K562 (cell line): ENCODE data around the gene SLC35D2. TPM values are rescaled to one million over a fixed set of nuclear protein-coding genes. Genes with fewer than 3 reads are reported as not detected.

Experiments
- ATAC-seq: fragments of 200-7000 bp; cut with Tn5 transposase; 3 replicates; pipeline ENCODE4 v1.9.1; 2020; ENCODE audit warnings: moderate library complexity
- BruUV-seq: library from RNA; stranded (reverse); fragments of 400-500 nt; replicated peaks from 2 replicates; lab custom pipeline; 2021; lab: Mats Ljungman, UMichigan
- CTCF ChIA-PET: fragments of 300-600 bp; formaldehyde crosslinking; extraction: SDS; loops from one replicate; lab custom pipeline; 2021; ENCODE audit warnings: low intra/inter-chr PET ratio; lab: Yijun Ruan, JAX
- POLR2A ChIA-PET: fragments of 300-600, 350-650 bp; sonication (Branson Sonifier 250); formaldehyde crosslinking; extraction: SDS; loops from one replicate; lab custom pipeline; 2021; ENCODE audit warnings: antibody characterized with exemption, inconsistent platforms; lab: Yijun Ruan, JAX
- DNase-seq, 4 experiments: peaks; one replicate each; pipeline versions ENCODE4 v3.0.0 to v3.0.0-alpha.2; 2011 to 2018; ENCODE audit warnings: low spot score in 3 of 4, mixed read lengths in 3 of 4; ENCODE audit errors: extremely low read depth in 1 of 4
- FAIRE-seq: peaks from 2 replicates; lab custom pipeline; 2011; peaks lifted over from hg19 to GRCh38; lab: Jason Lieb, UNC
- H2AFZ ChIP-seq: 2 replicates; pipeline ENCODE4 v1.6.0; 2011; ENCODE audit warnings: low read depth, low read length, control low read depth, inconsistent platforms
- H3K27ac ChIP-seq: fragments of 200-600 bp; 3 replicates; pipeline ENCODE4 v1.8.0; 2011; ENCODE audit warnings: low read depth, mild to moderate bottlenecking, control low read depth, inconsistent platforms, low read length, moderate library complexity, mixed read lengths; ENCODE audit errors: extremely low read depth
- H3K27me3 ChIP-seq, 2 experiments: fragments of 300-600 bp in 1 of 2; 2 replicates in 1 of 2; 3 replicates in 1 of 2; pipeline versions ENCODE4 v1.6.0 to v1.8.0; 2011; ENCODE audit warnings: inconsistent platforms in 2 of 2, low read length in 2 of 2, mild to moderate bottlenecking in 1 of 2, mixed read lengths in 1 of 2, moderate library complexity in 1 of 2; ENCODE audit not compliant: control insufficient read depth in 2 of 2, insufficient read depth in 2 of 2
- H3K36me3 ChIP-seq: fragments of 300-600 bp; 3 replicates; pipeline ENCODE4 v1.8.0; 2011; ENCODE audit warnings: mild to moderate bottlenecking, low read length, inconsistent platforms; ENCODE audit not compliant: control insufficient read depth, insufficient read depth
- H3K4me1 ChIP-seq, 2 experiments: fragments of 200-600 bp in 1 of 2; replicated peaks in 1 of 2; 2 replicates in 1 of 2; 3 replicates in 1 of 2; pipeline versions ENCODE4 v1.5.1 to v1.8.0; 2011; ENCODE audit warnings: inconsistent platforms in 2 of 2, low read length in 2 of 2, mild to moderate bottlenecking in 1 of 2, mixed read lengths in 1 of 2, moderate library complexity in 1 of 2; ENCODE audit not compliant: control insufficient read depth in 2 of 2, insufficient read depth in 2 of 2
- H3K4me2 ChIP-seq: 2 replicates; pipeline ENCODE4 v1.6.1; 2011; ENCODE audit warnings: low read length, control low read depth, inconsistent platforms, mixed read lengths; ENCODE audit not compliant: insufficient read depth
- H3K4me3 ChIP-seq: fragments of 200-600 bp; sonication (generic), shearing (Covaris generic); 2 replicates; pipeline ENCODE4 v1.5.1; 2016; ENCODE audit warnings: control low read depth, inconsistent platforms
- H3K79me2 ChIP-seq: fragments of 200-600 bp; 3 replicates; pipeline ENCODE4 v1.8.0; 2011; ENCODE audit warnings: low read length, inconsistent platforms; ENCODE audit not compliant: control insufficient read depth, insufficient read depth
- H3K9ac ChIP-seq, 2 experiments: 2 replicates each; pipeline versions ENCODE4 v1.6.0 to v1.6.1; 2011; ENCODE audit warnings: low read depth in 2 of 2, low read length in 2 of 2, control low read depth in 1 of 2, inconsistent platforms in 1 of 2, mild to moderate bottlenecking in 1 of 2, mixed read lengths in 1 of 2; ENCODE audit not compliant: insufficient read depth in 1 of 2
- H3K9me1 ChIP-seq: one replicate; pipeline ENCODE4 v1.6.0; 2011; ENCODE audit warnings: inconsistent platforms, mild to moderate bottlenecking, low read length, moderate library complexity; ENCODE audit not compliant: control insufficient read depth, insufficient read depth
- H3K9me3 ChIP-seq: replicated peaks from 2 replicates; pipeline ENCODE4 v1.5.1; 2011; ENCODE audit warnings: low read depth, low read length, inconsistent platforms; ENCODE audit not compliant: control insufficient read depth, insufficient read depth
- H4K20me1 ChIP-seq: replicated peaks from 2 replicates; pipeline ENCODE4 v1.6.1; 2011; ENCODE audit warnings: low read length, inconsistent platforms, mixed read lengths; ENCODE audit not compliant: control insufficient read depth, insufficient read depth
- EP300 ChIP-seq: IDR thresholded peaks from 2 replicates; pipeline ENCODE4 v1.6.1; 2012; ENCODE audit warnings: low read length, improper control_type of control experiment
- ESRRB ChIP-seq: fragments of 250-450 bp; sonication (Bioruptor Pico); IDR thresholded peaks from 2 replicates; pipeline ENCODE4 v1.5.0; 2020; ENCODE audit warnings: mild to moderate bottlenecking, moderate library complexity, borderline replicate concordance
- EZH2 ChIP-seq: IDR thresholded peaks from 2 replicates; pipeline ENCODE4 v1.6.1; 2012; ENCODE audit warnings: low read depth, mild to moderate bottlenecking, inconsistent platforms, low read length, borderline replicate concordance
- HNRNPH1 ChIP-seq: fragments of 200-400 bp; formaldehyde crosslinking; optimal IDR thresholded peaks from 2 replicates; pipeline ENCODE3; 2017; ENCODE audit warnings: low read depth, mild to moderate bottlenecking, low read length, moderate library complexity
- HSF4 ChIP-seq: fragments of 250-450 bp; sonication (Bioruptor Pico); IDR thresholded peaks from 2 replicates; pipeline ENCODE4 v2.1.2; 2022; ENCODE audit warnings: mild to moderate bottlenecking, moderate library complexity, borderline replicate concordance
- LEF1 ChIP-seq: fragments of 450-650 bp; IDR thresholded peaks from 2 replicates; pipeline ENCODE4 v1.6.1; 2016; ENCODE audit warnings: mild to moderate bottlenecking
- WHSC1 ChIP-seq: IDR thresholded peaks from one replicate; pipeline ENCODE4 v1.6.1; 2012; ENCODE audit warnings: low read length, control low read depth, inconsistent platforms
- ZBED1 ChIP-seq: IDR thresholded peaks from 2 replicates; pipeline ENCODE4 v1.6.1; 2014
- ZC3H4 ChIP-seq: sonication (generic); formaldehyde crosslinking; IDR thresholded peaks from 2 replicates; pipeline ENCODE4 v1.9.0; 2021; ENCODE audit warnings: missing genetic modification reagents, borderline replicate concordance
- ZNF12 ChIP-seq: sonication (generic); formaldehyde crosslinking; IDR thresholded peaks from 2 replicates; pipeline ENCODE4 v1.4.0; 2020; ENCODE audit warnings: mild to moderate bottlenecking, missing genetic modification reagents
- ZNF23 ChIP-seq: fragments of 250-450 bp; sonication (Bioruptor Pico); IDR thresholded peaks from 2 replicates; pipeline ENCODE4 v1.4.0; 2020; ENCODE audit warnings: mild to moderate bottlenecking
- ZNF77 ChIP-seq: fragments of 250-450 bp; sonication (Bioruptor Pico); IDR thresholded peaks from 2 replicates; pipeline ENCODE4 v1.5.0; 2020
- WGBS: fragments of 100-300 bp; shearing (Covaris generic); methylation state at CpG from one replicate; pipeline ENCODE4 v1.1.6; 2016; ENCODE audit warnings: low coverage, mixed read lengths; ENCODE audit not compliant: insufficient coverage; ENCODE audit errors: missing lambda C conversion rate; 5-methylcytosine and 5-hydroxymethylcytosine counted together
- in situ Hi-C: fragments of 300-500 bp; cut with MboI; formaldehyde crosslinking; loops from 4 replicates; pipeline ENCODE4 v1.15.0; 2018; ENCODE audit warnings: inconsistent platforms, mixed read lengths
- intact Hi-C: fragments of 100-400 bp; cut with micrococcal nuclease; formaldehyde crosslinking; loops from 2 replicates; pipeline ENCODE4 v1.14.2; 2022
- polyA plus RNA-seq, 8 experiments: library from polyadenylated mRNA; depleted of rRNA in 4 of 8; stranded (reverse) in 5 of 8; unstranded in 3 of 8; fragments of >200 nt; fragmentation: Nextera tagmentation in 2 of 8; fragmentation: Illumina TruSeq in 1 of 8; extraction: Ambion mirVana in 2 of 8; extraction: Trizol in 1 of 8; gene quantifications; 2 replicates each; pipeline versions ENCODE4 v1.2.1 to v1.2.3, GENCODE V29; 2011 to 2014; ENCODE audit warnings: inconsistent platforms in 1 of 8, missing spikeins in 1 of 8
- total RNA-seq, 7 experiments: library from RNA; depleted of rRNA in 6 of 7; stranded (reverse); fragments of >200 nt in 6 of 7; fragmentation: Illumina TruSeq in 2 of 7; extraction: Trizol in 2 of 7; gene quantifications; 2 replicates each; pipeline versions ENCODE4 v1.2.1 to v1.2.3, GENCODE V29; 2011 to 2021; ENCODE audit warnings: low replicate concordance in 1 of 7
- TF ChIP-seq, protein P1 (sequence below): IDR thresholded peaks from 3 replicates; pipeline ENCODE4 v1.6.1; 2011; ENCODE audit warnings: borderline replicate concordance, mild to moderate bottlenecking, moderate library complexity; ENCODE audit not compliant: insufficient read length; ENCODE audit errors: extremely low read depth
- TF ChIP-seq, protein P2 (sequence below): fragments of 200-800 bp; sonication (Bioruptor generic); IDR thresholded peaks from 2 replicates; pipeline ENCODE4 v1.6.1; 2017; ENCODE audit warnings: missing genetic modification characterization, missing compliant biosample characterization
- TF ChIP-seq, protein P3 (sequence below): IDR thresholded peaks from 2 replicates; pipeline ENCODE4 v1.6.1; 2014; ENCODE audit warnings: antibody characterized with exemption
- TF ChIP-seq, protein P4 (sequence below): fragments of 450-650 bp; IDR thresholded peaks from 2 replicates; pipeline ENCODE4 v1.6.1; 2016; ENCODE audit warnings: antibody characterized with exemption

Gene SLC35D2
- total and polyA plus RNA-seq, 9 of the 15 experiments (the other 6 are each of a cell fraction or from before 2014, with no cell fraction given): 2.9 to 14.9 (median 11.7) TPM

DNA sequence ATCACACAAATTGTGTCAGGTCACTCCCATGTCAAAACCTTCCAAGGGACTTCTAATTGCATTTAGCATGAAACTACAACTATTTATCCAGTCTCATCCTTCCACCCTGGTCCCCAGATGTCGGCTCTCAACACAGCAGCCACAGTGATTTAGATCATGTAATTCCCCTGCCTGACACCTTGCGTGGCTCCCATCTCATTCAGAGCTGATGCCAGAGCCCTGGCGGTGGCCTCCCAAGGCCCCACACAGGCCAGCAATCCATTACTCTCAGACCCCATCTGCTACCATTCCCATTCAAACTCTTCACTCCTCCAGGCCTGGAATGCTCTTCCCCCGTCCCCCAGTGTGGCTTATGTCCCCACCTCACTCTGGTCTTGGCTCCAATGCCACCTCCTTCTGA is 2.4 kb downstream of the SLC35D2 start (continued):
- TF ChIP-seq, protein P1, sequence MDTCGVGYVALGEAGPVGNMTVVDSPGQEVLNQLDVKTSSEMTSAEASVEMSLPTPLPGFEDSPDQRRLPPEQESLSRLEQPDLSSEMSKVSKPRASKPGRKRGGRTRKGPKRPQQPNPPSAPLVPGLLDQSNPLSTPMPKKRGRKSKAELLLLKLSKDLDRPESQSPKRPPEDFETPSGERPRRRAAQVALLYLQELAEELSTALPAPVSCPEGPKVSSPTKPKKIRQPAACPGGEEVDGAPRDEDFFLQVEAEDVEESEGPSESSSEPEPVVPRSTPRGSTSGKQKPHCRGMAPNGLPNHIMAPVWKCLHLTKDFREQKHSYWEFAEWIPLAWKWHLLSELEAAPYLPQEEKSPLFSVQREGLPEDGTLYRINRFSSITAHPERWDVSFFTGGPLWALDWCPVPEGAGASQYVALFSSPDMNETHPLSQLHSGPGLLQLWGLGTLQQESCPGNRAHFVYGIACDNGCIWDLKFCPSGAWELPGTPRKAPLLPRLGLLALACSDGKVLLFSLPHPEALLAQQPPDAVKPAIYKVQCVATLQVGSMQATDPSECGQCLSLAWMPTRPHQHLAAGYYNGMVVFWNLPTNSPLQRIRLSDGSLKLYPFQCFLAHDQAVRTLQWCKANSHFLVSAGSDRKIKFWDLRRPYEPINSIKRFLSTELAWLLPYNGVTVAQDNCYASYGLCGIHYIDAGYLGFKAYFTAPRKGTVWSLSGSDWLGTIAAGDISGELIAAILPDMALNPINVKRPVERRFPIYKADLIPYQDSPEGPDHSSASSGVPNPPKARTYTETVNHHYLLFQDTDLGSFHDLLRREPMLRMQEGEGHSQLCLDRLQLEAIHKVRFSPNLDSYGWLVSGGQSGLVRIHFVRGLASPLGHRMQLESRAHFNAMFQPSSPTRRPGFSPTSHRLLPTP: no peak
- TF ChIP-seq ZNF77 (CRISPR knock-in tag) (no peak), ESRRB (CRISPR knock-in tag) (no peak), ZBED1 (no peak)
- TF ChIP-seq, protein P2, sequence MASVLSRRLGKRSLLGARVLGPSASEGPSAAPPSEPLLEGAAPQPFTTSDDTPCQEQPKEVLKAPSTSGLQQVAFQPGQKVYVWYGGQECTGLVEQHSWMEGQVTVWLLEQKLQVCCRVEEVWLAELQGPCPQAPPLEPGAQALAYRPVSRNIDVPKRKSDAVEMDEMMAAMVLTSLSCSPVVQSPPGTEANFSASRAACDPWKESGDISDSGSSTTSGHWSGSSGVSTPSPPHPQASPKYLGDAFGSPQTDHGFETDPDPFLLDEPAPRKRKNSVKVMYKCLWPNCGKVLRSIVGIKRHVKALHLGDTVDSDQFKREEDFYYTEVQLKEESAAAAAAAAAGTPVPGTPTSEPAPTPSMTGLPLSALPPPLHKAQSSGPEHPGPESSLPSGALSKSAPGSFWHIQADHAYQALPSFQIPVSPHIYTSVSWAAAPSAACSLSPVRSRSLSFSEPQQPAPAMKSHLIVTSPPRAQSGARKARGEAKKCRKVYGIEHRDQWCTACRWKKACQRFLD (CRISPR knock-in tag): no peak

DNA sequence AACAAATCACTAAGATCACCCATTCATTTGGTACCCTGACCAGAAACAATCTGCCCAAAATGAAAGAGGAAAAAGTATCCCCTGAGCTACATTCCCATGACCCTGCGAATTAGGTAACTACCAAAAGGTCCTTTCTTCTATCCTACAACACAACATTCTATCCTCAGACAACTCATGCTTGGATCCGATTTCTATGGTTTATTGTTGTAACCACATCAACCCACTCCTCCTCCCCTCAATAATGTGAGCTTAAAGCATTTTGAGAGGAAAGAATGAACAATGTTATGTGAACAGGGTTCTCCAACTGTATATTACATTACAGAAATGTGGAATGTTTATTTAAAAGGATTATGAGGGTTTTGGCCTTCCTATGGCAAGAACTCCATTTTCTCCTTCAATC is 4.0 kb downstream of the SLC35D2 start:
- intact Hi-C loops (no loop called here), in situ Hi-C loops (no loop called here)
- no peak overlapping the region for H3K4me2 ChIP-seq
- no TSS peak for BruUV-seq
- no peaks in the 10 kb centered on the region for H3K9me1 ChIP-seq
- DNase-seq (no peak), FAIRE-seq (no peak), ATAC-seq (no peak)
- H3K36me3 ChIP-seq: peaks cover 5% of the 10 kb centered on the region; the same call in 2 of the 3 replicates
- CTCF ChIA-PET: no interaction called here
- no peaks in the 10 kb centered on the region; the same call in 1 of the 2 replicates for H4K20me1 ChIP-seq
- no peak overlapping the region for H3K4me3 ChIP-seq
- 82% methylated on average over 2 of the region's 2 CpGs for WGBS
- H2AFZ ChIP-seq: no peak overlapping the region
- H3K27ac ChIP-seq: no peak overlapping the region
- no peaks in the 10 kb centered on the region for H3K9me3 ChIP-seq
- no peak overlapping the region for H3K9ac ChIP-seq
- peaks cover 21 to 22% of the 10 kb centered on the region in 2 experiments; a peak in 4 of 5 replicates for H3K4me1 ChIP-seq
- H3K27me3 ChIP-seq: no peaks in the 10 kb centered on the region
- POLR2A ChIA-PET: interaction anchor here (0.6 kb wide), 1 partner anchor 414 kb away, joined by 4 read pairs; no protein-coding TSS in a partner anchor
- no peaks in the 10 kb centered on the region for H3K79me2 ChIP-seq
- no peak for TF ChIP-seq EP300
- TF ChIP-seq WHSC1: no peak
- no peak for TF ChIP-seq HSF4
- no peak for TF ChIP-seq HNRNPH1
- TF ChIP-seq ZNF12 (CRISPR knock-in tag): no peak
- no peak for TF ChIP-seq EZH2
- no peak for TF ChIP-seq LEF1
- no peak for TF ChIP-seq ZC3H4 (CRISPR knock-in tag)
- TF ChIP-seq ZNF23 (CRISPR knock-in tag): no peak
- TF ChIP-seq, protein P3, sequence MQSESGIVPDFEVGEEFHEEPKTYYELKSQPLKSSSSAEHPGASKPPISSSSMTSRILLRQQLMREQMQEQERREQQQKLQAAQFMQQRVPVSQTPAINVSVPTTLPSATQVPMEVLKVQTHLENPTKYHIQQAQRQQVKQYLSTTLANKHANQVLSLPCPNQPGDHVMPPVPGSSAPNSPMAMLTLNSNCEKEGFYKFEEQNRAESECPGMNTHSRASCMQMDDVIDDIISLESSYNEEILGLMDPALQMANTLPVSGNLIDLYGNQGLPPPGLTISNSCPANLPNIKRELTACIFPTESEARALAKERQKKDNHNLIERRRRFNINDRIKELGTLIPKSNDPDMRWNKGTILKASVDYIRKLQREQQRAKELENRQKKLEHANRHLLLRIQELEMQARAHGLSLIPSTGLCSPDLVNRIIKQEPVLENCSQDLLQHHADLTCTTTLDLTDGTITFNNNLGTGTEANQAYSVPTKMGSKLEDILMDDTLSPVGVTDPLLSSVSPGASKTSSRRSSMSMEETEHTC: no peak
- TF ChIP-seq, protein P4, sequence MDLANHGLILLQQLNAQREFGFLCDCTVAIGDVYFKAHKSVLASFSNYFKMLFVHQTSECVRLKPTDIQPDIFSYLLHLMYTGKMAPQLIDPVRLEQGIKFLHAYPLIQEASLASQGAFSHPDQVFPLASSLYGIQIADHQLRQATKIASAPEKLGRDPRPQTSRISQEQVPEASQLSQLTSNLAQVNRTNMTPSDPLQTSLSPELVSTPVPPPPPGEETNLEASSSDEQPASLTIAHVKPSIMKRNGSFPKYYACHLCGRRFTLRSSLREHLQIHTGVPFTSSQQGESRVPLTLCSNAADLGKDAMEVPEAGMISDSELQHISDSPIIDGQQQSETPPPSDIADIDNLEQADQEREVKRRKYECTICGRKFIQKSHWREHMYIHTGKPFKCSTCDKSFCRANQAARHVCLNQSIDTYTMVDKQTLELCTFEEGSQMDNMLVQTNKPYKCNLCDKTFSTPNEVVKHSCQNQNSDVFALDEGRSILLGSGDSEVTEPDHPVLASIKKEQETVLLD: no peak
